COLO829 (cell line): Measurements from ENCODE around the gene SIGMAR1.
"Not testable (repeated sequence)": the region's sequence is repeated elsewhere in the genome, so short reads cannot be mapped to it uniquely, and the experiment has no call there.

ENCODE experiments used
- DNase-seq: peaks from one replicate; pipeline ENCODE4 v3.0.0; 2012; ENCODE audit warnings: low spot score

The SIGMAR1 gene

GRCh38 chr9:34654323-34655051 lies 16.9 kb upstream of the SIGMAR1 start:
- no peak for DNase-seq

- DNase-seq: no peak
These were observed 15.8 kb upstream of the SIGMAR1 start for GRCh38 chr9:34653151-34654072.

GRCh38 chr9:34652602-34653000 lies 15.0 kb upstream of the SIGMAR1 start:
- DNase-seq: no peak

- DNase-seq: peak; percentile 88
These were observed 14.5 kb upstream of the SIGMAR1 start, which contains the start of gene IL11RA for GRCh38 chr9:34651876-34652601. Gene IL11RA, plus strand, starts transcription at chr9:34652185. Its CDS starts 3,033 bp downstream, at chr9:34655218.

- no peak for DNase-seq
These were observed 13.7 kb upstream of the SIGMAR1 start for GRCh38 chr9:34651321-34651720.

- DNase-seq: no peak
These were observed 13.2 kb upstream of the SIGMAR1 start for GRCh38 chr9:34650816-34651215.

- no peak for DNase-seq
These were observed 11.1 kb upstream of the SIGMAR1 start for GRCh38 chr9:34648673-34649072.

GRCh38 chr9:34647651-34648050 lies 10.1 kb upstream of the SIGMAR1 start:
- no peak for DNase-seq

- no peak for DNase-seq
These were observed 9.5 kb upstream of the SIGMAR1 start for GRCh38 chr9:34647084-34647403.

- peak; percentile 95 for DNase-seq
These were observed 8.9 kb upstream of the SIGMAR1 start, which contains the start of gene GALT for GRCh38 chr9:34646211-34647083. Gene GALT, plus strand, starts transcription at chr9:34646675. Its CDS starts 30 bp downstream, at chr9:34646705.

- no peak for DNase-seq
These were observed 7.3 kb upstream of the SIGMAR1 start for GRCh38 chr9:34644766-34645314.

GRCh38 chr9:34642679-34643078 lies 5.1 kb upstream of the SIGMAR1 start:
- DNase-seq: peak; percentile 87

- DNase-seq: not testable (repeated sequence)
These were observed 1.7 kb upstream of the SIGMAR1 start for GRCh38 chr9:34639322-34639721.

GRCh38 chr9:34638138-34638445 lies 505 bp upstream of the SIGMAR1 start:
- DNase-seq: no peak

- DNase-seq: peak; percentile 45
These were observed 714 bp downstream of the SIGMAR1 start for GRCh38 chr9:34636791-34637355.

- no peak for DNase-seq
These were observed 2.0 kb downstream of the SIGMAR1 start for GRCh38 chr9:34635556-34635955.

GRCh38 chr9:34634551-34635248 lies 2.9 kb downstream of the SIGMAR1 start:
- DNase-seq: no peak

- peak; percentile 91 for DNase-seq
These were observed 3.6 kb downstream of the SIGMAR1 start for GRCh38 chr9:34633851-34634550.

GRCh38 chr9:34633166-34633565 lies 4.4 kb downstream of the SIGMAR1 start:
- DNase-seq: no peak
